ENCODE data around the gene DCAKD.

The DCAKD gene

DNA sequence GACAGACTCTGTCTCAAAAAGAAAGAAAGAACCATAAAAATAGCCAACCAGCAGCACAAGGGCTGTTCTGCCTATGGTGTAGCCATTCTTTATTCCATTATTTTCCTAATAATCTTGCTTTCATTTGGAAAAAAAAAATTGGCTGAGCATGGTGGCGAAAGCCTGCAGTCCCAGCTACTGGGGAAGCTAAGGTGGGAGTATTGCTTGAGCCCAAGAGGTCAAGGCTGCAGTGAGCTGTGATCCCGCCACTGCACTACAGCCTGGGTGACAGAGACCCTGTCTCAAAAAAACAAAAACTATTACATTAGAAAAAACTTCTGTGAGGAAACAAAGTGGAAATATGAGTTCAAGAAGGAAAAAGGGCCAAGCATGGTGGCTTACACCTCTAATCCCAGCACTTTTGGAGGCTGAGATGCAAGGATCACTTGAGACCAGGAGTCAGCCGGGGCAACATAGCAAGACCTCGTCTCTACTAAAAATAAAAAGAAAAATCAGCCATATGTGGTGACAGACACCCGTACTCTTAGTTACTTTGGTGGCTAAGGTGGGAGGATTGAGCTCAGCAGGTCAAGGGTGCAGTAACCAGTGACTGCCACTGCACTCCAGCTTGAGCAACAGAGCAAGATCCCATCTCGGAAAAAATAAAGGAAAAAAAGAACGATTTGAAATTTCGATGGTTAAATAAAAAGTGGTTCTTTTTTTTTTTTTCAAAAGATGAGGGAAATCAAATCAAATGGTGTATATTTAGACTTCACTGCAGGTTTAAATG, 2.5 kb downstream of the DCAKD start:
- no peak overlapping the region for H3K4me3 ChIP-seq (ENCODE audit: low read depth, low read length)
- TF ChIP-seq, protein P1, sequence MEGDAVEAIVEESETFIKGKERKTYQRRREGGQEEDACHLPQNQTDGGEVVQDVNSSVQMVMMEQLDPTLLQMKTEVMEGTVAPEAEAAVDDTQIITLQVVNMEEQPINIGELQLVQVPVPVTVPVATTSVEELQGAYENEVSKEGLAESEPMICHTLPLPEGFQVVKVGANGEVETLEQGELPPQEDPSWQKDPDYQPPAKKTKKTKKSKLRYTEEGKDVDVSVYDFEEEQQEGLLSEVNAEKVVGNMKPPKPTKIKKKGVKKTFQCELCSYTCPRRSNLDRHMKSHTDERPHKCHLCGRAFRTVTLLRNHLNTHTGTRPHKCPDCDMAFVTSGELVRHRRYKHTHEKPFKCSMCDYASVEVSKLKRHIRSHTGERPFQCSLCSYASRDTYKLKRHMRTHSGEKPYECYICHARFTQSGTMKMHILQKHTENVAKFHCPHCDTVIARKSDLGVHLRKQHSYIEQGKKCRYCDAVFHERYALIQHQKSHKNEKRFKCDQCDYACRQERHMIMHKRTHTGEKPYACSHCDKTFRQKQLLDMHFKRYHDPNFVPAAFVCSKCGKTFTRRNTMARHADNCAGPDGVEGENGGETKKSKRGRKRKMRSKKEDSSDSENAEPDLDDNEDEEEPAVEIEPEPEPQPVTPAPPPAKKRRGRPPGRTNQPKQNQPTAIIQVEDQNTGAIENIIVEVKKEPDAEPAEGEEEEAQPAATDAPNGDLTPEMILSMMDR (IDR thresholded peaks at IDR 0.05; ENCODE audit: low read depth, low read length), result peak; percentile 26; the same call in 1 of the 2 replicates

GRCh38 chr17:45046537-45047125, 4.8 kb downstream of the DCAKD start:
- no peak overlapping the region for H3K4me3 ChIP-seq (ENCODE audit: low read depth, low read length)
- TF ChIP-seq, protein P1 (IDR thresholded peaks at IDR 0.05; ENCODE audit: low read depth, low read length), result no peak

DNA sequence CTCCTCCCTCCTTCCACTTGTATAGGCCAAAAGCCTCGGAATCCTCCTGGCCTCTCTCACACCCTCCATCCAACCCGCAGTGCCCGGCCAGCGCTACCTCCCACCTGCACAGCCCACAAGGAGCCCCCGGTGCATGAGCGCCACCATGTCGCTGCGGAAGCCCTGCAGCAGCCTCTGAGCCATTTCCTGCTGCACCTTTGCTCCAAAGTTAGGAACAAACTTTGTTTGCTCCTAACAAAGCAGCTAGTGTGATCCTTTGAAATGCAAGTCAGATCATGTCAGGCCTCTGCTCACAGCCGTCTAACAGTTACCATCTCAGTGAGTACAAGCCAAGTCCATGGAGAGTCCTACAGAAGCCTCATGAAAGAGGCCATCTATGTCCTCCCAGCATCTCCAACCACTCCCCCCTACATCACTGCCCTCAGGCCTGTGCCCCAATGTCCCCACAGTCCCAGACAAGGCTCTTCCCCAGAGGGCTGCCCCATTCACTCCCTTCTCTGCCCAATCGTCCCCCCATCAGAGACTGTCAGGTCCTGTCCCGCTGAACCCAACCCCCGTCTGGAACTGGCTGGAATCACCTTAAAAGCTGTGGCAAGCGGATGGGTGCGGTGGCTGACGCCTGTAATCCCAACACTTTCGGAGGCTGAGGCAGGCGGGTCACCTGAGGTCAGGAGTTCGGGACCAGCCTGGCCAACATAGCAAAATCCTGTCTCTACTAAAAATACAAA, 7.5 kb downstream of the DCAKD start:
- TF ChIP-seq, protein P1 (IDR thresholded peaks at IDR 0.05; ENCODE audit: low read depth, low read length), result no peak

GRCh38 chr17:45042346-45043120, 8.9 kb downstream of the DCAKD start:
- no peak overlapping the region for H3K4me3 ChIP-seq (ENCODE audit: low read depth, low read length)
- TF ChIP-seq, protein P1 (IDR thresholded peaks at IDR 0.05; ENCODE audit: low read depth, low read length), result no peak

More for the DNA sequence above, 7.5 kb downstream of the DCAKD start:
- H3K4me3 ChIP-seq (ENCODE audit: low read depth, low read length), result no peak overlapping the region

DNA sequence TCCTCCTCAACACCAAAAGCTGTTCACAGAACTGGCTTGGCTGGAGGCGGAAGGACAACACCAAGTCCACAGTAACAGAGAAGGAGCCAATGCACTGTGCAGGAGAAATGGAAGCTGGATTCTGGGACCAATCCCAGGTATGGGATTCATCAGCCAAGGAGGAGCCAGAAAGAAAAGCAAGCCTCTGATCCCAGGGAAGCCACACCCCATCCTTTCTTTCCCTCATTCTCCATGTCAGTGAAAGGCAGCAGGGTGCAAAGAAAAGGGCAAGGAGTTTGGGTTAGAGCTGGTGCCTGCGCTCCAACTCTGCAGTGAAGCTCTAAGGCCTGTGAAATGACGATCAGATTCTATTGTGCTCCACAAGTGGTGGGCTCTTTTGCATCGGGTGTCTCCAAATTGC, 11.0 kb downstream of the DCAKD start:
- no peak overlapping the region for H3K4me3 ChIP-seq (ENCODE audit: low read depth, low read length)
- TF ChIP-seq, protein P1 (IDR thresholded peaks at IDR 0.05; ENCODE audit: low read depth, low read length), result no peak

DNA sequence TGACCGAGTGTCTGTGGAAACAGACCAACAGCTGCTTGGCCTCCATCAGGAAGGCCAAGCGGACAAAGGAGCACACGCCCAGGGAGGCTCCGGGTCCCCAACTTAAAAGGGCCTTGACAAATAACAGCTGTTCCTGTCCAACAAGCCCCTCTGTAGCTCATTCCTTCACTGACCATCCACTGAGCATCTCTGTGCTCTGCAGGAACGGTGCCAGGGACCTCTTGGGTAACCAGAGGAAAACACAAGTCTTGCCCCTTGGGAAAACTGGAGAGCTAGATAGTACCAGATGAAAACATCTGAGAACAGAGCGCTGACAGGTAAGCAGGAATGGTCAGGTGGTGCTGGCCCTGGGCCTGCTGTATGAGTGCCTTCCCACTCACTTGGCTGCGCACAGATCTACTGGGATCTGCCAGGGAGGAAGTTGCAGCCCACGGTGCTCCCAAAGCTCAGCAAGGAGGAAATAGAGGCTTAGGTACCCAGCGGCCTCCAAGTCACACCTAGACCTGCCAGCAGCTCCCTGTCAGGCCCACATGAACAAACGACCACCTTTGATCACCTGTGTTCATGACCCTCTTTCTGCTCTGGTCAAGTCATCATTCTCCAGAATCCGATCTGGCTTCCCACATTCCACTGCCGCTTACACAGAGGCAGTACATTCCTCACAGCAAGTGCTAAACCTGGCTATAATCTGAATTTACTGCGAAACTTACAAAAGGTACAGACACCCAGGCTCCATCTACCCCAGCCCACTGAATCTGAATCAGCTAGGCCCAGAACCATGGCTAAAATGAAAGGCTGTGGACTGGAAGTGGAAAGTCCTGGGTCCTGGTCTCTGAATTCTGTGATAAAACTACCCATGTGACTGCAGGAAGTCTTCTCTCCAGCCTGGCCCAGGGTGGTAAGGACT, 12.5 kb downstream of the DCAKD start:
- TF ChIP-seq, protein P1 (IDR thresholded peaks at IDR 0.05; ENCODE audit: low read depth, low read length), result no peak
- no peak overlapping the region for H3K4me3 ChIP-seq (ENCODE audit: low read depth, low read length)
